ENCODE data around the gene MPG.

DNA sequence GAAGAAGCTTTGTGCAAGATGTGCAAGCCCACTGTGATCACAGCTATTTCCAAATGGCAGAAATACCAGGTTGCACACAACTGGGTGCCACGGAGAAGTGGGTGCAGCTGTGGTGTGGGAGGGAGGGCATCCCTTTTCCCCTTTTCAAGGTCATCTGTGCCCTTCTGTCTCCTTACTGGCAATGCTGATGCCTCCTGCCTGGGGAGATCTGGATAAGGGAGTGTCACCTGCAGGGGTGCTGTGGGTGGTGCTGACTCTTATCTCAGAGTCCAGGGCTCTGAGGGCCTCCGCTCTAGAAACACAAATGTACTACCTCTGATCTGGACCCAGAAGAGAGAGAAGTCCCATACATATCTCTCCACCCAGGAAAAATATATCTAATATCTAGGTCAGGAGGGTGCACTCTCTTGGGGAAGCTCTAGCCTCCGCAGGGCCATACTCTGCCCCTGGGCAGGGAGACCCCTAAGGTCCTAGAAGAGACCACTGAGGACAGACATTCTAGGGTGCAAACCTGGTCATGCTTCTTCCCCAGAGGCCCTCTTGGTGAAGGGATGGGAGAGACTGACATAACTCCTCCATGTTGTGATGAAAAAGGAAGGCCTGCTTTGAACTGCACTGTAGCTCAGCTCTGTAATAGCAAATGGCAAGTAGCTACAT, 41.9 kb downstream of the MPG start:
- TF ChIP-seq POLR2A (IDR thresholded peaks at IDR 0.05; ENCODE audit: low read length), result peak; percentile 76
- peak; percentile 65 for TF ChIP-seq GATA1 (IDR thresholded peaks at IDR 0.05; ENCODE audit: low read depth, low read length)

All from erythroblast (primary cell).